GM23338 (cell line): ENCODE measurements around the gene ARL4A. TPM values are rescaled to one million over a fixed set of nuclear protein-coding genes. Genes with fewer than 3 reads are reported as not detected.
A peak's percentile ranks its signal among the peaks of the same experiment; 100 is the strongest.

ENCODE experiments used
- ATAC-seq: fragments of 200-7000 bp; cut with Tn5 transposase; 3 replicates; pipeline ENCODE4 v1.9.1; 2020
- DNase-seq: peaks from one replicate; pipeline ENCODE4 v3.0.0-alpha.2; 2015; ENCODE audit warnings: low spot score
- H2AFZ ChIP-seq: fragments of 200-600 bp; sonication (generic); 2 replicates; pipeline ENCODE4 v1.8.0; 2016; ENCODE audit warnings: antibody characterized with exemption, mild to moderate bottlenecking, moderate library complexity
- H3F3A ChIP-seq: fragments of 200-600 bp; sonication (generic); replicated peaks from 2 replicates; pipeline ENCODE4 v1.8.0; 2017; ENCODE audit warnings: antibody characterized with exemption, mixed run types, low read depth
- H3K27ac ChIP-seq: fragments of 200-600 bp; sonication (generic); 2 replicates; pipeline ENCODE4 v1.6.1; 2016; ENCODE audit warnings: low read depth
- H3K27me3 ChIP-seq: fragments of 200-600 bp; sonication (generic); 2 replicates; pipeline ENCODE4 v1.8.0; 2016; ENCODE audit warnings: mild to moderate bottlenecking, mixed run types, moderate library complexity; ENCODE audit not compliant: insufficient read depth
- H3K36me3 ChIP-seq: fragments of 200-600 bp; sonication (generic); 2 replicates; pipeline ENCODE4 v1.8.0; 2016; ENCODE audit warnings: mild to moderate bottlenecking; ENCODE audit not compliant: insufficient read depth
- H3K4me1 ChIP-seq: fragments of 200-600 bp; sonication (generic); 2 replicates; pipeline ENCODE4 v1.8.0; 2016; ENCODE audit warnings: mild to moderate bottlenecking, moderate library complexity; ENCODE audit not compliant: insufficient read depth
- H3K4me2 ChIP-seq: fragments of 200-600 bp; sonication (generic); 2 replicates; pipeline ENCODE4 v1.7.1; 2017; ENCODE audit warnings: mixed run types
- H3K4me3 ChIP-seq: fragments of 200-600 bp; sonication (generic); 2 replicates; pipeline ENCODE4 v1.6.1; 2016; ENCODE audit warnings: mixed run types
- H3K79me2 ChIP-seq: fragments of 200-600 bp; sonication (generic); replicated peaks from 2 replicates; pipeline ENCODE4 v1.8.0; 2017; ENCODE audit warnings: mild to moderate bottlenecking; ENCODE audit not compliant: insufficient read depth
- H3K9me2 ChIP-seq: fragments of 200-600 bp; sonication (generic); 2 replicates; pipeline ENCODE4 v1.8.0; 2017; ENCODE audit not compliant: insufficient read depth
- H4K20me1 ChIP-seq: fragments of 200-600 bp; sonication (generic); replicated peaks from 2 replicates; pipeline ENCODE4 v1.8.0; 2017; ENCODE audit warnings: mild to moderate bottlenecking; ENCODE audit not compliant: insufficient read depth
- H3K27ac Mint-ChIP-seq: 2 replicates; pipeline ENCODE4 v1.8.0; 2020; ENCODE audit warnings: inconsistent platforms, mild to moderate bottlenecking, moderate library complexity, mixed read lengths
- H3K27me3 Mint-ChIP-seq: 3 replicates; pipeline ENCODE4 v1.8.0; 2022; ENCODE audit warnings: low read depth, mild to moderate bottlenecking, moderate library complexity, mixed read lengths, inconsistent platforms; ENCODE audit not compliant: insufficient read depth, poor library complexity
- H3K36me3 Mint-ChIP-seq: 3 replicates; pipeline ENCODE4 v1.8.0; 2021; ENCODE audit warnings: low read depth, mild to moderate bottlenecking, inconsistent platforms, moderate library complexity, mixed read lengths
- H3K4me1 Mint-ChIP-seq: 3 replicates; pipeline ENCODE4 v1.8.0; 2020; ENCODE audit warnings: mild to moderate bottlenecking, inconsistent platforms, mixed read lengths
- H3K4me3 Mint-ChIP-seq: 3 replicates; pipeline ENCODE4 v1.8.0; 2021; ENCODE audit warnings: moderate library complexity, mild to moderate bottlenecking, inconsistent platforms, mixed read lengths
- H3K9me3 Mint-ChIP-seq: 3 replicates; pipeline ENCODE4 v1.8.0; 2020; ENCODE audit warnings: moderate library complexity, mild to moderate bottlenecking, inconsistent platforms, mixed read lengths
- CREB1 ChIP-seq: fragments of 250-450 bp; sonication (Bioruptor Pico); IDR thresholded peaks from 2 replicates; pipeline ENCODE4 v1.5.0; 2020; ENCODE audit warnings: low read depth, mild to moderate bottlenecking, moderate library complexity
- CTCF ChIP-seq, 2 experiments: fragments of 200-600 bp in 1 of 2; sonication (generic) in 1 of 2; conservative IDR thresholded peaks; 2 replicates each; pipeline versions ENCODE4 v1.5.1 to v1.6.1; 2016 to 2017; ENCODE audit warnings: antibody characterized with exemption in 2 of 2, low read depth in 2 of 2, mild to moderate bottlenecking in 2 of 2, moderate library complexity in 1 of 2
- ETS1 ChIP-seq: IDR thresholded peaks from 2 replicates; pipeline ENCODE4 v1.6.1; 2016; ENCODE audit warnings: antibody characterized with exemption
- EZH2 ChIP-seq: fragments of 200-600 bp; sonication (generic); IDR thresholded peaks from one replicate; pipeline ENCODE4 v1.8.0; 2017; ENCODE audit warnings: antibody characterized with exemption, mild to moderate bottlenecking, low read depth; ENCODE audit not compliant: unreplicated experiment
- EZH2phosphoT487 ChIP-seq: fragments of 200-600 bp; sonication (generic); IDR thresholded peaks from one replicate; pipeline ENCODE4 v1.8.1; 2018; ENCODE audit warnings: antibody characterized with exemption; ENCODE audit not compliant: unreplicated experiment
- JUNB ChIP-seq: IDR thresholded peaks from one replicate; pipeline ENCODE4 v1.6.1; 2016; ENCODE audit warnings: antibody characterized with exemption; ENCODE audit not compliant: unreplicated experiment
- NANOG ChIP-seq: IDR thresholded peaks from 2 replicates; pipeline ENCODE4 v1.6.1; 2016; ENCODE audit warnings: antibody characterized with exemption, borderline replicate concordance
- POLR2AphosphoS5 ChIP-seq: IDR thresholded peaks from 2 replicates; pipeline ENCODE4 v1.6.1; 2016; ENCODE audit warnings: antibody characterized with exemption, low read depth
- REST ChIP-seq: IDR thresholded peaks from one replicate; pipeline ENCODE4 v1.6.1; 2018; ENCODE audit warnings: antibody characterized with exemption; ENCODE audit not compliant: unreplicated experiment
- STAT1 ChIP-seq: IDR thresholded peaks from one replicate; pipeline ENCODE4 v1.6.1; 2016; ENCODE audit warnings: antibody characterized with exemption; ENCODE audit not compliant: unreplicated experiment
- ZNF114 ChIP-seq: fragments of 250-450 bp; sonication (Bioruptor Pico); IDR thresholded peaks from 2 replicates; pipeline ENCODE4 v1.5.0; 2020; ENCODE audit warnings: mild to moderate bottlenecking, moderate library complexity
- ZNF331 ChIP-seq: fragments of 250-450 bp; sonication (Bioruptor Pico); IDR thresholded peaks from 2 replicates; pipeline ENCODE4 v1.5.0; 2020; ENCODE audit warnings: low read depth, mild to moderate bottlenecking, moderate library complexity
- ZNF462 ChIP-seq: fragments of 250-450 bp; sonication (Bioruptor Pico); IDR thresholded peaks from 2 replicates; pipeline ENCODE4 v1.5.0; 2020; ENCODE audit warnings: mild to moderate bottlenecking, moderate library complexity
- polyA plus RNA-seq: library from polyadenylated mRNA; unstranded; fragments of >200 nt; fragmentation: Nextera tagmentation; extraction: Ambion mirVana; gene quantifications from 2 replicates; pipeline ENCODE4 v1.2.1, GENCODE V29; 2016
- total RNA-seq: library from RNA; depleted of rRNA; stranded (reverse); fragments of >200 nt; shearing (Covaris generic); gene quantifications from 2 replicates; pipeline ENCODE4 v1.2.3, GENCODE V29; 2014

The ARL4A gene
- total and polyA plus RNA-seq, 2 experiments from 2014 or later = 48.9 to 82.5 TPM

- TF ChIP-seq ZNF114 (no peak), STAT1 (no peak)
Measured at GRCh38 chr7:12721286-12721830, 33.9 kb downstream of the ARL4A start (continued).

- no peak for ATAC-seq
- no peak overlapping the region for H3K27ac ChIP-seq
- H3K79me2 ChIP-seq = no peaks in the 10 kb centered on the region
- no peak overlapping the region for H3K4me3 ChIP-seq
- Mint-ChIP-seq H3K27ac (no peak overlapping the region), H3K27me3 (no peaks in the 10 kb centered on the region), H3K4me1 (peaks cover 33% of the 10 kb centered on the region), H3K36me3 (no peaks in the 10 kb centered on the region), H3K9me3 (no peaks in the 10 kb centered on the region), H3K4me3 (no peak overlapping the region)
- H3K9me2 ChIP-seq = peaks cover 3% of the 10 kb centered on the region; the same call in 1 of the 2 replicates
- peaks cover 29% of the 10 kb centered on the region for H3K4me1 ChIP-seq
- peak overlapping the region; percentile 40; the same call in 1 of the 2 replicates for H2AFZ ChIP-seq
- H4K20me1 ChIP-seq = no peaks in the 10 kb centered on the region
- no peaks in the 10 kb centered on the region for H3F3A ChIP-seq
- H3K27me3 ChIP-seq = no peaks in the 10 kb centered on the region
- TF ChIP-seq POLR2AphosphoS5 (no peak), JUNB (no peak), CREB1 (CRISPR knock-in tag) (no peak), EZH2 (no peak), ZNF114 (no peak), NANOG (no peak), ZNF331 (CRISPR knock-in tag) (no peak), CTCF (conservative IDR thresholded peaks at IDR 0.05; ENCODE audit: low read depth in 2 of 2) (no peak), STAT1 (no peak), REST (no peak), EZH2phosphoT487 (no peak), ETS1 (no peak), ZNF462 (CRISPR knock-in tag) (no peak)
- peak overlapping the region; percentile 46; the same call in 1 of the 2 replicates for H3K4me2 ChIP-seq
- no peak for DNase-seq
- H3K36me3 ChIP-seq = no peaks in the 10 kb centered on the region
Measured at GRCh38 chr7:12722136-12722535, 34.7 kb downstream of the ARL4A start.
